PC-3 (cell line): ENCODE results near the gene TBC1D8. TPM values are rescaled to one million over a fixed set of nuclear protein-coding genes. Genes with fewer than 3 reads are reported as not detected.

ENCODE experiments used
- ATAC-seq: fragments of 200-7000 bp; cut with Tn5 transposase; 2 replicates; pipeline ENCODE4 v1.9.1; 2020; ENCODE audit warnings: mild to moderate bottlenecking, moderate library complexity
- BruUV-seq: library from RNA; stranded (reverse); fragments of 400-500 nt; replicated peaks from 2 replicates; lab custom pipeline; 2021; lab: Mats Ljungman, UMichigan
- CTCF ChIA-PET: fragments of 300-600 bp; sonication (Branson Sonifier 250); formaldehyde crosslinking; loops from one replicate; lab custom pipeline; 2022; ENCODE audit warnings: antibody characterized with exemption; lab: Charles Lee
- POLR2A ChIA-PET: fragments of 300-600 bp; sonication (Branson Sonifier 250); formaldehyde crosslinking; loops from one replicate; lab custom pipeline; 2022; ENCODE audit warnings: antibody characterized with exemption; ENCODE audit not compliant: unreplicated experiment; lab: Charles Lee
- DNase-seq: peaks from one replicate; pipeline ENCODE4 v3.0.0-alpha.2; 2015
- H2AFZ ChIP-seq: fragments of 300-600 bp; sonication (generic); 2 replicates; pipeline ENCODE4 v1.6.0; 2016; ENCODE audit warnings: antibody characterized with exemption, low read length
- H3F3A ChIP-seq: fragments of 300-600 bp; sonication (generic); one replicate; pipeline ENCODE4 v1.6.0; 2017; ENCODE audit warnings: antibody characterized with exemption, low read length, control low read depth, mild to moderate bottlenecking; ENCODE audit not compliant: unreplicated experiment
- H3K27ac ChIP-seq: fragments of 300-600 bp; sonication (generic); 2 replicates; pipeline ENCODE4 v1.5.1; 2016; ENCODE audit warnings: mild to moderate bottlenecking, low read length
- H3K27me3 ChIP-seq: fragments of 300-600 bp; sonication (generic); 2 replicates; pipeline ENCODE4 v1.6.1; 2016; ENCODE audit warnings: low read length, mixed read lengths
- H3K36me3 ChIP-seq: fragments of 300-600 bp; sonication (generic); 2 replicates; pipeline ENCODE4 v1.6.1; 2016; ENCODE audit warnings: low read depth, mixed run types, low read length, mixed read lengths
- H3K4me1 ChIP-seq: fragments of 300-600 bp; sonication (generic); 2 replicates; pipeline ENCODE4 v1.5.1; 2016; ENCODE audit warnings: low read length; ENCODE audit not compliant: insufficient read depth
- H3K4me2 ChIP-seq: fragments of 300-600 bp; sonication (generic); 2 replicates; pipeline ENCODE4 v1.6.0; 2016; ENCODE audit warnings: low read length
- H3K4me3 ChIP-seq: fragments of 300-600 bp; sonication (generic); 2 replicates; pipeline ENCODE4 v1.5.1; 2016; ENCODE audit warnings: mild to moderate bottlenecking, low read length, mixed read lengths
- H3K79me2 ChIP-seq: fragments of 300-600 bp; sonication (generic); 2 replicates; pipeline ENCODE4 v1.6.1; 2017; ENCODE audit warnings: low read length, mixed read lengths
- H3K9ac ChIP-seq: fragments of 300-600 bp; sonication (generic); 2 replicates; pipeline ENCODE4 v1.6.0; 2016; ENCODE audit warnings: mild to moderate bottlenecking, low read length
- H3K9me2 ChIP-seq: fragments of 300-600 bp; sonication (generic); replicated peaks from 2 replicates; pipeline ENCODE4 v1.6.1; 2016; ENCODE audit warnings: mixed run types, low read length, mixed read lengths
- H3K9me3 ChIP-seq: fragments of 300-600 bp; sonication (generic); 2 replicates; pipeline ENCODE4 v1.6.1; 2016; ENCODE audit warnings: low read length, mixed read lengths
- H4K20me1 ChIP-seq: fragments of 300-600 bp; sonication (generic); 2 replicates; pipeline ENCODE4 v1.6.1; 2016; ENCODE audit warnings: low read length, mixed read lengths
- EZH2 ChIP-seq: fragments of 300-600 bp; sonication (generic); IDR thresholded peaks from one replicate; pipeline ENCODE4 v1.6.1; 2017; ENCODE audit warnings: antibody characterized with exemption, mild to moderate bottlenecking, low read length; ENCODE audit not compliant: unreplicated experiment
- EZH2phosphoT487 ChIP-seq: fragments of 300-600 bp; sonication (generic); IDR thresholded peaks from 2 replicates; pipeline ENCODE4 v1.6.1; 2018; ENCODE audit warnings: mild to moderate bottlenecking, antibody characterized with exemption, low read length, borderline replicate concordance
- intact Hi-C: fragments of 100-400 bp; cut with micrococcal nuclease; formaldehyde crosslinking; loops from 2 replicates; pipeline ENCODE4 v1.9.0; 2023
- total RNA-seq: library from RNA; depleted of rRNA; stranded (reverse); fragments of >200 nt; gene quantifications from 2 replicates; pipeline ENCODE4 v1.2.3, GENCODE V29; 2014
- TF ChIP-seq, protein P1 (sequence below): fragments of 300-600 bp; sonication (generic); conservative IDR thresholded peaks from 2 replicates; pipeline ENCODE4 v1.5.1; 2017; ENCODE audit warnings: antibody characterized with exemption, low read depth, mild to moderate bottlenecking, low read length

Gene TBC1D8
- total RNA-seq, 1 experiment from 2014 or later: 39.7 TPM

DNA sequence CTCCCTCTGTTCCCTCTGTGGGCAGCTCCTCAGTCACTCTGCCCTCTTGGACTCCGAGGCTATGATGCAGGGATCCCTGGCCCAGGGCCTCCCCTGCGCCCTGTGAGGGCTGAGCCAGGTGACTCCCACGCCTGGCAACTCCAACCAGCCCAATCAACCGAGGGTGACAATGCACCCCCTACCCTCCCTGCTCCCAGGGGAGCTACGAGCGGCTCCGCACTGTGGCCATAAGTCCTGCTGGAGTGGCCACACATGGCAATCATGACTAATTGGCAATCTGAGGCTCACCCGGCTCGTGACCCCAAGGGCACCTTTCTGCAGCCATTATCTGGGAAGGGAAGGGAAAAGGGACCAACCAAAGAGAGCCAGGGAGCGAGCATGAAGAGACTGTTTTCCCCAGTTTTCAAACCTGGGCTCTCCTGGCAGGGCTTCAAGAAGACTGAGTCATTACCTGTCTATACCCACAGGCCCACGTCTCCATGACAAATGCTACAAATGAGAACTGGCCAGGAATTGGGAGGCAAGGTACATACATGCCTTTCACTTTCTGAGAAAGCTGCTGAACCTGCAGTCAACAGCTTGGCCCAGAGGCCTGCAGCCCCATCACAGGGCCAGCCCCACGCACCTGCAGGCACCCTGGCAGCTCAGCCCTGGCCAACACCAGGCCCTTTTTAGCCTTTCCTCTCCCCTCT lies 104.0 kb downstream of the TBC1D8 start:
- Histone ChIP-seq H3K9ac (peak overlapping the region; percentile 42), H2AFZ (no peak overlapping the region), H3K4me1 (peaks cover 18% of the 10 kb centered on the region), H3K9me3 (no peaks in the 10 kb centered on the region), H3K79me2 (peaks cover 13% of the 10 kb centered on the region; the same call in 1 of the 2 replicates), H3K9me2 (no peaks in the 10 kb centered on the region), H3K36me3 (peaks cover 20% of the 10 kb centered on the region), H4K20me1 (no peaks in the 10 kb centered on the region), H3K27me3 (no peaks in the 10 kb centered on the region), H3F3A (no peaks in the 10 kb centered on the region), H3K4me3 (no peak overlapping the region), H3K27ac (peak overlapping the region; percentile 81), H3K4me2 (peak overlapping the region; percentile 55)
- intact Hi-C loops: no loop called here
- peak; percentile 97 for DNase-seq
- peak; percentile 98 for ATAC-seq
- BruUV-seq: no TSS peak
- ChIA-PET POLR2A (interaction anchor here (0.6 kb wide), 1 partner anchor 104 kb away, joined by 5 read pairs; the partner anchor contains the start of gene TBC1D8), CTCF (interaction anchor here (0.8 to 1.0 kb wide), 2 partner anchors 18 to 158 kb away, joined by 3 read pairs; no protein-coding TSS in a partner anchor)
- TF ChIP-seq, protein P1, sequence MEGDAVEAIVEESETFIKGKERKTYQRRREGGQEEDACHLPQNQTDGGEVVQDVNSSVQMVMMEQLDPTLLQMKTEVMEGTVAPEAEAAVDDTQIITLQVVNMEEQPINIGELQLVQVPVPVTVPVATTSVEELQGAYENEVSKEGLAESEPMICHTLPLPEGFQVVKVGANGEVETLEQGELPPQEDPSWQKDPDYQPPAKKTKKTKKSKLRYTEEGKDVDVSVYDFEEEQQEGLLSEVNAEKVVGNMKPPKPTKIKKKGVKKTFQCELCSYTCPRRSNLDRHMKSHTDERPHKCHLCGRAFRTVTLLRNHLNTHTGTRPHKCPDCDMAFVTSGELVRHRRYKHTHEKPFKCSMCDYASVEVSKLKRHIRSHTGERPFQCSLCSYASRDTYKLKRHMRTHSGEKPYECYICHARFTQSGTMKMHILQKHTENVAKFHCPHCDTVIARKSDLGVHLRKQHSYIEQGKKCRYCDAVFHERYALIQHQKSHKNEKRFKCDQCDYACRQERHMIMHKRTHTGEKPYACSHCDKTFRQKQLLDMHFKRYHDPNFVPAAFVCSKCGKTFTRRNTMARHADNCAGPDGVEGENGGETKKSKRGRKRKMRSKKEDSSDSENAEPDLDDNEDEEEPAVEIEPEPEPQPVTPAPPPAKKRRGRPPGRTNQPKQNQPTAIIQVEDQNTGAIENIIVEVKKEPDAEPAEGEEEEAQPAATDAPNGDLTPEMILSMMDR: no peak
- no peak for TF ChIP-seq EZH2phosphoT487

DNA sequence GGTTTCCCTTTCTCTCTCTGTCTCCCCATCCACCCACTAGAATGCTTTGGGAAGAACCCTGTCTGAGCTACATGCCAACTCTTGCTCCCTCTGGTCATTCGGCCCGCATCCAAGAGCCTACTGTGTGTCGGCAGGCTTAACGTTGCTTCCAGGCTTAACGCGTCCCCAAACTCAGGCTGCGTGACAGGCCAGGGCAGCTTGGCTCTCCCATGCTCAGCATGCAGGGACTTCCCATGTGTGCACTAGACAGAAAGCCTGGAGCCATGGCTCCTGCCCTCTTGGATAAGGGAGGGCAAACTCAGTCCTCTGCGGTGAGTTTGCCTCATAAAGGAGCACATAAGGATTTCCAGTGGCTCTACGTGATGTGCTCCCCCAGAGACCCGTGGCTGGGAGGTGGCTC lies 105.9 kb downstream of the TBC1D8 start:
- Histone ChIP-seq H3K9me3 (no peaks in the 10 kb centered on the region), H3F3A (no peaks in the 10 kb centered on the region), H3K9me2 (no peaks in the 10 kb centered on the region), H3K27ac (no peak overlapping the region), H3K79me2 (peaks cover 13% of the 10 kb centered on the region; the same call in 1 of the 2 replicates), H3K4me1 (peaks cover 18% of the 10 kb centered on the region), H3K4me2 (no peak overlapping the region), H3K4me3 (no peak overlapping the region), H2AFZ (no peak overlapping the region), H3K36me3 (peaks cover 11% of the 10 kb centered on the region), H4K20me1 (no peaks in the 10 kb centered on the region), H3K9ac (no peak overlapping the region), H3K27me3 (no peaks in the 10 kb centered on the region)
- TF ChIP-seq, protein P1: no peak
- TF ChIP-seq EZH2: no peak
- no peak for TF ChIP-seq EZH2phosphoT487
- ATAC-seq: no peak
- ChIA-PET CTCF (no interaction called here), POLR2A (no interaction called here)
- intact Hi-C loops: no loop called here
- BruUV-seq: no TSS peak
- no peak for DNase-seq

DNA sequence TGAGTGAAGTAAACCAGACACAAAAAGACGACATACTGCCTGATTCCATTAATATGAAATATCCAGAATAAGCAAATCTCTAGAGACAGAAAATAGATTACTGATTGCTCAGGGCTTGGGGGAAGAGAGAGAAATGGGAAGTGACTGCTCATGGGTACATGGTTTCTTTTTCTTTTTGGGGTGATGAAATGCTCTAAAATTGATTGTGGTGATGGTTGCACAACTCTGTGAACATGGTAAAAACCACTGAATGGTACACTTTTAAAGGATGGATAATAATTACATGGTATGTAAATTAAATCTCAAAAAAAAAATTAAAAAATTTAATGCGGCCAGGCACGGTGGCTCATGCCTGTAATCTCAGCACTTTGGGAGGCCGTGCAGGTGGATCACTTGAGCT lies 109.8 kb downstream of the TBC1D8 start:
- H3K9ac ChIP-seq: no peak overlapping the region
- intact Hi-C loops: no loop called here
- no peak overlapping the region for H3K4me2 ChIP-seq
- H3F3A ChIP-seq: no peaks in the 10 kb centered on the region
- no peaks in the 10 kb centered on the region for H3K9me3 ChIP-seq
- no peaks in the 10 kb centered on the region for H3K4me1 ChIP-seq
- CTCF ChIA-PET: interaction anchor here (0.6 kb wide), 1 partner anchor 199 kb away, joined by 3 read pairs; no protein-coding TSS in a partner anchor
- H3K36me3 ChIP-seq: peaks cover 21% of the 10 kb centered on the region; the same call in 1 of the 2 replicates
- ATAC-seq (no peak), DNase-seq (no peak)
- H3K4me3 ChIP-seq: no peak overlapping the region
- H2AFZ ChIP-seq: no peak overlapping the region
- POLR2A ChIA-PET: no interaction called here
- TF ChIP-seq, protein P1: no peak
- TF ChIP-seq EZH2phosphoT487 (no peak), EZH2 (no peak)
- H3K27ac ChIP-seq: no peak overlapping the region
- no peaks in the 10 kb centered on the region for H4K20me1 ChIP-seq
- H3K79me2 ChIP-seq: peaks cover 5% of the 10 kb centered on the region; the same call in 1 of the 2 replicates
- H3K27me3 ChIP-seq: no peaks in the 10 kb centered on the region
- H3K9me2 ChIP-seq: no peaks in the 10 kb centered on the region
- BruUV-seq: no TSS peak
